ENCODE measurements around the gene BAIAP2. TPM values are rescaled to one million over a fixed set of nuclear protein-coding genes. Genes with fewer than 3 reads are reported as not detected.

BAIAP2 gene
- total and polyA plus RNA-seq, 2 of the 13 experiments (the other 11 are each of a cell fraction or from before 2014, with no cell fraction given): 22.5 to 24.0 TPM

DNA sequence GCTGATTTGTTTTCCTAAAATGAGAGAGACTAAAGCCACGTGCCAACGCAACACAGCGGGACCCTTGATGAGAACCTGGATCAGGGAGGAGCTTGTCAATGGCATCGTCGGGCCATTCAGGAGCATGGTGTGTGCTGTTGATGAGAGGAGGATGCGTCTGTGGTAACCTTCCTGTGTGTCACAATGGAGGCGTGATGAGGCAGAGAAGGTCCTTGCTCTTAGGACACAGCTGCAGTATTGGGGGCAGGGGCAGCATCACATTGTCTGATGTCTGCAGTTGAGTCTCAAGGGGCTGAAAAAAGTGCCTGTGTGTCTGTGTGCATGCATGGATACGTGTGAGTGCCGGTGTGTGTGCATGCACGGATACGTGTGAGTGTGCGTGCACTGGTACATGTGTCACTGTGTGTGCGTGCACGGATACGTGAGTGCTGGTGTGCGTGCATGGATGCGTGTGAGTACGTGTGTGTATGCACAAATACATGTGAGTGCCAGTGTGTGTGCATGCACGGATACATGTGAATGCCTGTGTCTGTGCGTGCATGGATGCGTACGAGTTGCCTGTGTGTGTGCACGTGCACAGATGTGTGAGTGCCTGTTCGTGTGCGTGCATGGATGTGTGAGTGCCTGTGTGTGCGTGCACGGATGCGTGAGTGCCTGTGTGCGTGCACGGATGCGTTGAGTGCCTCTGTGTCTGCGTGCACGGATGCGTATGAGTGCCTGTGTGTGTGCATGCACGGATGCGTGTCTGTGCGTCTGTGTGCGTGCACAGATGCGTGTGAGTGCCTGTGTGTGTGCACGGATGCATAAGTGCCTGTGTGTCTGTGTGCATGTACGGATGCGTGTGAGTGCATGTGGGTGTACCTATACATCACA is 39.3 kb downstream of the BAIAP2 start:
- DNase-seq (ENCODE audit: low spot score) (no peak), ATAC-seq (no peak), FAIRE-seq (no peak)
- peaks cover 19% of the 10 kb centered on the region for H3K4me1 ChIP-seq (ENCODE audit: insufficient read depth, low read length)
- no peak overlapping the region for H2AFZ ChIP-seq (ENCODE audit: low read length)
- in situ Hi-C loops (cut with HindIII; ENCODE audit: extremely low pct_ligation_motif_present, low pct_unique_long_range_greater_than_20kb) (no loop called here), intact Hi-C loops (cut with micrococcal nuclease; ENCODE audit: unreplicated experiment) (no loop called here)
- H3K9ac ChIP-seq (ENCODE audit: insufficient read depth, low read depth, low read length): no peak overlapping the region
- H4K20me1 ChIP-seq (ENCODE audit: insufficient read depth, low read length): no peaks in the 10 kb centered on the region
- H3K4me3 ChIP-seq (replicated peaks in 1 of 3; ENCODE audit: insufficient read depth in 1 of 3, low read depth in 2 of 3, low read length in 3 of 3): no peak overlapping the region
- no peak overlapping the region for H3K27ac ChIP-seq (ENCODE audit: extremely low read length, insufficient read depth, low read length)
- no peaks in the 10 kb centered on the region for H3K27me3 ChIP-seq (ENCODE audit: control insufficient read depth in 1 of 2, insufficient read depth in 2 of 2, low read length in 2 of 2)
- peaks cover 5 to 16% of the 10 kb centered on the region in 2 experiments; a peak in 4 of 5 replicates for H3K36me3 ChIP-seq (replicated peaks in 1 of 2; ENCODE audit: control insufficient read depth in 1 of 2, insufficient read depth in 2 of 2, low read length in 2 of 2)
- ChIA-PET POLR2A (no interaction called here), CTCF (ENCODE audit: low intra/inter-chr PET ratio, low total read pairs) (no interaction called here)
- WGBS (ENCODE audit: low lambda C conversion rate): 95% methylated on average over 42 of the region's 42 CpGs
- H3K4me2 ChIP-seq (ENCODE audit: low read depth, low read length): no peak overlapping the region
- no peaks in the 10 kb centered on the region for H3K9me3 ChIP-seq (ENCODE audit: low read length)
- TF ChIP-seq CEBPB (IDR thresholded peaks at IDR 0.05; ENCODE audit: borderline replicate concordance, low read depth, low read length) (no peak), CENPT (CRISPR knock-in tag; IDR thresholded peaks at IDR 0.05; ENCODE audit: low read depth) (no peak), ZNF766 (CRISPR knock-in tag; IDR thresholded peaks at IDR 0.05; ENCODE audit: borderline replicate concordance) (no peak), ZNF605 (CRISPR knock-in tag; IDR thresholded peaks at IDR 0.05) (no peak), ZNF570 (CRISPR knock-in tag; IDR thresholded peaks at IDR 0.05; ENCODE audit: borderline replicate concordance) (no peak), SALL2 (CRISPR knock-in tag; IDR thresholded peaks at IDR 0.05) (no peak), RARG (CRISPR knock-in tag; IDR thresholded peaks at IDR 0.05; ENCODE audit: low read depth) (no peak), ZNF589 (CRISPR knock-in tag; conservative IDR thresholded peaks at IDR 0.05) (0 out of 2 replicates have a peak, but pooled peaks have one; percentile 27), TBX3 (IDR thresholded peaks at IDR 0.05; ENCODE audit: borderline replicate concordance) (0 out of 2 replicates have a peak, but pooled peaks have one; percentile 9), MIER2 (CRISPR knock-in tag; IDR thresholded peaks at IDR 0.05) (no peak), ZC3H13 (CRISPR knock-in tag; IDR thresholded peaks at IDR 0.05) (0 out of 2 replicates have a peak, but pooled peaks have one; percentile 31), ZNF143 (CRISPR knock-in tag; IDR thresholded peaks at IDR 0.05) (no peak), ELF3 (CRISPR knock-in tag; IDR thresholded peaks at IDR 0.05) (no peak), FOXM1 (CRISPR knock-in tag; IDR thresholded peaks at IDR 0.05) (0 out of 2 replicates have a peak, but pooled peaks have one; percentile 9), ZBTB38 (CRISPR knock-in tag; IDR thresholded peaks at IDR 0.05) (0 out of 2 replicates have a peak, but pooled peaks have one; percentile 15)
- TF ChIP-seq, protein P1, sequence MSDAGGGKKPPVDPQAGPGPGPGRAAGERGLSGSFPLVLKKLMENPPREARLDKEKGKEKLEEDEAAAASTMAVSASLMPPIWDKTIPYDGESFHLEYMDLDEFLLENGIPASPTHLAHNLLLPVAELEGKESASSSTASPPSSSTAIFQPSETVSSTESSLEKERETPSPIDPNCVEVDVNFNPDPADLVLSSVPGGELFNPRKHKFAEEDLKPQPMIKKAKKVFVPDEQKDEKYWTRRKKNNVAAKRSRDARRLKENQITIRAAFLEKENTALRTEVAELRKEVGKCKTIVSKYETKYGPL (CRISPR knock-in tag; IDR thresholded peaks at IDR 0.05): no peak
- TF ChIP-seq, protein P2, sequence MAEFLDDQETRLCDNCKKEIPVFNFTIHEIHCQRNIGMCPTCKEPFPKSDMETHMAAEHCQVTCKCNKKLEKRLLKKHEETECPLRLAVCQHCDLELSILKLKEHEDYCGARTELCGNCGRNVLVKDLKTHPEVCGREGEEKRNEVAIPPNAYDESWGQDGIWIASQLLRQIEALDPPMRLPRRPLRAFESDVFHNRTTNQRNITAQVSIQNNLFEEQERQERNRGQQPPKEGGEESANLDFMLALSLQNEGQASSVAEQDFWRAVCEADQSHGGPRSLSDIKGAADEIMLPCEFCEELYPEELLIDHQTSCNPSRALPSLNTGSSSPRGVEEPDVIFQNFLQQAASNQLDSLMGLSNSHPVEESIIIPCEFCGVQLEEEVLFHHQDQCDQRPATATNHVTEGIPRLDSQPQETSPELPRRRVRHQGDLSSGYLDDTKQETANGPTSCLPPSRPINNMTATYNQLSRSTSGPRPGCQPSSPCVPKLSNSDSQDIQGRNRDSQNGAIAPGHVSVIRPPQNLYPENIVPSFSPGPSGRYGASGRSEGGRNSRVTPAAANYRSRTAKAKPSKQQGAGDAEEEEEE (CRISPR knock-in tag; IDR thresholded peaks at IDR 0.05; ENCODE audit: borderline replicate concordance): no peak
- TF ChIP-seq, protein P3, sequence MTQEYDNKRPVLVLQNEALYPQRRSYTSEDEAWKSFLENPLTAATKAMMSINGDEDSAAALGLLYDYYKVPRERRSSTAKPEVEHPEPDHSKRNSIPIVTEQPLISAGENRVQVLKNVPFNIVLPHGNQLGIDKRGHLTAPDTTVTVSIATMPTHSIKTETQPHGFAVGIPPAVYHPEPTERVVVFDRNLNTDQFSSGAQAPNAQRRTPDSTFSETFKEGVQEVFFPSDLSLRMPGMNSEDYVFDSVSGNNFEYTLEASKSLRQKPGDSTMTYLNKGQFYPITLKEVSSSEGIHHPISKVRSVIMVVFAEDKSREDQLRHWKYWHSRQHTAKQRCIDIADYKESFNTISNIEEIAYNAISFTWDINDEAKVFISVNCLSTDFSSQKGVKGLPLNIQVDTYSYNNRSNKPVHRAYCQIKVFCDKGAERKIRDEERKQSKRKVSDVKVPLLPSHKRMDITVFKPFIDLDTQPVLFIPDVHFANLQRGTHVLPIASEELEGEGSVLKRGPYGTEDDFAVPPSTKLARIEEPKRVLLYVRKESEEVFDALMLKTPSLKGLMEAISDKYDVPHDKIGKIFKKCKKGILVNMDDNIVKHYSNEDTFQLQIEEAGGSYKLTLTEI (CRISPR knock-in tag; conservative IDR thresholded peaks at IDR 0.05): no peak
- TF ChIP-seq, protein P4, sequence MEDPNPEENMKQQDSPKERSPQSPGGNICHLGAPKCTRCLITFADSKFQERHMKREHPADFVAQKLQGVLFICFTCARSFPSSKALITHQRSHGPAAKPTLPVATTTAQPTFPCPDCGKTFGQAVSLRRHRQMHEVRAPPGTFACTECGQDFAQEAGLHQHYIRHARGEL (CRISPR knock-in tag; IDR thresholded peaks at IDR 0.05): no peak
- no peaks in the 10 kb centered on the region for H3K79me2 ChIP-seq (ENCODE audit: insufficient read depth, low read length)
- no TSS peak for BruUV-seq (replicated peaks)
